Uterus (tissue), 4 donors: ENCODE results near the gene MORC3. TPM values are rescaled to one million over a fixed set of nuclear protein-coding genes. Genes with fewer than 3 reads are reported as not detected.
A peak's percentile ranks its signal among the peaks of the same experiment; 100 is the strongest.
"Not testable (repeated sequence)": the region's sequence is repeated elsewhere in the genome, so short reads cannot be mapped to it uniquely, and the experiment has no call there.

Source experiments
- DNase-seq, 2 donors: peaks; one replicate each; pipeline ENCODE4 v3.0.0-alpha.2; 2019 to 2020
- H3K27ac ChIP-seq, 2 donors: fragments of 200-600 bp; sonication (generic); 1 replicate in 1 of 2; 2 replicates in 1 of 2; pipeline ENCODE4 v1.5.1; 2016 to 2018
- H3K27me3 ChIP-seq, 2 donors: fragments of 200-600 bp; sonication (generic); one replicate each; pipeline ENCODE4 v1.5.1; 2018 to 2019; ENCODE audit warnings: control low read depth in 1 of 2
- H3K36me3 ChIP-seq, 2 donors: fragments of 200-600 bp; sonication (generic); one replicate each; pipeline ENCODE4 v1.5.1; 2019; ENCODE audit warnings: control low read depth in 1 of 2
- H3K4me1 ChIP-seq, 2 donors: fragments of 200-600 bp; sonication (generic); one replicate each; pipeline ENCODE4 v1.5.1; 2018 to 2019; ENCODE audit warnings: control low read depth in 1 of 2
- H3K4me3 ChIP-seq, 2 donors: fragments of 200-600 bp; sonication (generic); 1 replicate in 1 of 2; 2 replicates in 1 of 2; pipeline ENCODE4 v1.5.1; 2018 to 2019; ENCODE audit warnings: mild to moderate bottlenecking in 1 of 2
- H3K9me3 ChIP-seq, 2 donors: fragments of 200-600 bp; sonication (generic); one replicate each; pipeline ENCODE4 v1.5.1; 2019; ENCODE audit warnings: control low read depth in 1 of 2
- CTCF ChIP-seq, 4 experiments: fragments of 200-600 bp in 2 of 4; fragments of 450-650 bp in 2 of 4; sonication (generic) in 2 of 4; IDR thresholded peaks; one replicate each; pipeline ENCODE4 v1.5.1; 2016 to 2019; ENCODE audit warnings: antibody characterized with exemption in 4 of 4, mild to moderate bottlenecking in 2 of 4, moderate library complexity in 1 of 4
- POLR2A ChIP-seq, 2 donors: fragments of 450-650 bp; IDR thresholded peaks; one replicate each; pipeline ENCODE4 v1.6.1; 2016; ENCODE audit warnings: antibody characterized with exemption in 2 of 2, mild to moderate bottlenecking in 1 of 2, moderate library complexity in 1 of 2
- intact Hi-C: fragments of 100-400 bp; cut with DNase I; formaldehyde crosslinking; loops from one replicate; pipeline ENCODE4 v1.15.1; 2023; ENCODE audit warnings: low total_unique reads
- total RNA-seq, 4 donors: library from RNA; depleted of rRNA in 3 of 4; stranded (reverse); fragments of >200 nt in 3 of 4; gene quantifications; one replicate each; pipeline versions ENCODE4 v1.1.0 to v1.2.4, GENCODE V29; 2014 to 2023
- donor health status: DM: yes; HTN: yes; CAD: no.

MORC3 gene
- total RNA-seq, 4 donors from 2014 or later, result 23.3 to 95.1 (median 59.4) TPM

- DNase-seq, result no peak
- TF ChIP-seq POLR2A (IDR thresholded peaks at IDR 0.05) (no peak), CTCF (IDR thresholded peaks at IDR 0.05) (no peak)
- Histone ChIP-seq H3K4me1 (no peaks in the 10 kb centered on the region), H3K4me3 (peak overlapping the region in 1 of 2 donors; percentile 93), H3K36me3 (no peaks in the 10 kb centered on the region), H3K27me3 (no peaks in the 10 kb centered on the region), H3K9me3 (no peaks in the 10 kb centered on the region), H3K27ac (peak overlapping the region in 1 of 2 donors; percentile 83)
- intact Hi-C loops, result no loop called here
Measured at GRCh38 chr21:36384885-36385232, 64.9 kb downstream of the MORC3 start.

GRCh38 chr21:36385233-36386030 is 65.4 kb downstream of the MORC3 start, which contains the start of gene CHAF1B:
Gene CHAF1B (plus strand): TSS chr21:36385392. CDS start chr21:36386137, 745 bp downstream.
- H3K27ac ChIP-seq, result peak within 1 kb of the TSS; percentile 48 to 83
- no peaks in the 10 kb centered on the region for H3K36me3 ChIP-seq
- TF ChIP-seq CTCF (IDR thresholded peaks at IDR 0.05), result no peak
- TF ChIP-seq POLR2A (IDR thresholded peaks at IDR 0.05), result peak in 1 of 2 donors; percentile 64
- peak; percentile 76 to 83 for DNase-seq
- no peaks in the 10 kb centered on the region for H3K27me3 ChIP-seq
- no peaks in the 10 kb centered on the region for H3K9me3 ChIP-seq
- peak within 1 kb of the TSS; percentile 36 to 93 for H3K4me3 ChIP-seq
- no peaks in the 10 kb centered on the region for H3K4me1 ChIP-seq
- intact Hi-C loops, result no loop called here

- Histone ChIP-seq H3K27me3 (no peaks in the 10 kb centered on the region), H3K4me1 (no peaks in the 10 kb centered on the region), H3K36me3 (no peaks in the 10 kb centered on the region), H3K27ac (peak overlapping the region in 1 of 2 donors; percentile 83), H3K9me3 (no peaks in the 10 kb centered on the region), H3K4me3 (peak overlapping the region in 1 of 2 donors; percentile 93)
- no peak for TF ChIP-seq CTCF (IDR thresholded peaks at IDR 0.05)
- peak in 1 of 2 donors; percentile 19 for DNase-seq
- intact Hi-C loops, result no loop called here
Measured at GRCh38 chr21:36386031-36386642, 66.1 kb downstream of the MORC3 start.

GRCh38 chr21:36388096-36388495 is 68.1 kb downstream of the MORC3 start:
- no peaks in the 10 kb centered on the region for H3K4me1 ChIP-seq
- H3K27me3 ChIP-seq, result no peaks in the 10 kb centered on the region
- no peak for TF ChIP-seq CTCF (IDR thresholded peaks at IDR 0.05)
- TF ChIP-seq POLR2A (IDR thresholded peaks at IDR 0.05), result no peak
- no peaks in the 10 kb centered on the region for H3K9me3 ChIP-seq
- no peak for DNase-seq
- H3K4me3 ChIP-seq, result no peak overlapping the region
- no peak overlapping the region for H3K27ac ChIP-seq
- no peaks in the 10 kb centered on the region for H3K36me3 ChIP-seq
- intact Hi-C loops, result no loop called here

GRCh38 chr21:36388835-36389234 is 68.8 kb downstream of the MORC3 start:
- no peak overlapping the region for H3K4me3 ChIP-seq
- TF ChIP-seq POLR2A (IDR thresholded peaks at IDR 0.05) (no peak), CTCF (IDR thresholded peaks at IDR 0.05) (no peak)
- no peaks in the 10 kb centered on the region for H3K27me3 ChIP-seq
- no peaks in the 10 kb centered on the region for H3K4me1 ChIP-seq
- no peaks in the 10 kb centered on the region for H3K9me3 ChIP-seq
- H3K27ac ChIP-seq, result no peak overlapping the region
- H3K36me3 ChIP-seq, result no peaks in the 10 kb centered on the region
- intact Hi-C loops, result no loop called here
- DNase-seq, result no peak

- H3K27ac ChIP-seq, H3K9me3 ChIP-seq, H3K36me3 ChIP-seq, H3K4me1 ChIP-seq, intact Hi-C loops, DNase-seq, H3K27me3 ChIP-seq, H3K4me3 ChIP-seq: not testable (repeated sequence)
Measured at GRCh38 chr21:36391649-36392048, 71.7 kb downstream of the MORC3 start.
